HepG2 (cell line): ENCODE data around the gene HEY2. TPM values are rescaled to one million over a fixed set of nuclear protein-coding genes. Genes with fewer than 3 reads are reported as not detected.

Experiments
- BORCS8-MEF2B ChIP-seq: sonication (generic); formaldehyde crosslinking; IDR thresholded peaks from 2 replicates; pipeline ENCODE4 v1.8.0; 2022; ENCODE audit warnings: mild to moderate bottlenecking, missing genetic modification reagents
- CBX5 ChIP-seq: sonication (generic); formaldehyde crosslinking; IDR thresholded peaks from 2 replicates; pipeline ENCODE4 v1.4.0; 2020; ENCODE audit warnings: missing genetic modification reagents, borderline replicate concordance
- FOSL2 ChIP-seq: sonication (generic); formaldehyde crosslinking; IDR thresholded peaks from 2 replicates; pipeline ENCODE4 v1.4.0; 2020; ENCODE audit warnings: missing genetic modification reagents
- GATAD1 ChIP-seq: IDR thresholded peaks from 2 replicates; pipeline ENCODE4 v1.6.1; 2016; ENCODE audit warnings: missing genetic modification reagents, missing compliant biosample characterization
- JDP2 ChIP-seq: sonication (generic); formaldehyde crosslinking; IDR thresholded peaks from 2 replicates; pipeline ENCODE4 v1.8.1; 2022; ENCODE audit warnings: missing genetic modification reagents, borderline replicate concordance
- NR2C2 ChIP-seq: sonication (generic); formaldehyde crosslinking; IDR thresholded peaks from 2 replicates; pipeline ENCODE4 v1.4.0; 2020; ENCODE audit warnings: missing genetic modification reagents, mild to moderate bottlenecking, moderate library complexity, borderline replicate concordance
- PHF21A ChIP-seq: sonication (generic); formaldehyde crosslinking; IDR thresholded peaks from 2 replicates; pipeline ENCODE4 v1.5.0; 2020; ENCODE audit warnings: mild to moderate bottlenecking, missing genetic modification reagents
- RAD51 ChIP-seq: fragments of 450-650 bp; IDR thresholded peaks from 2 replicates; pipeline ENCODE4 v1.6.1; 2016; ENCODE audit warnings: borderline replicate concordance
- RBFOX2 ChIP-seq: fragments of 200-400 bp; formaldehyde crosslinking; IDR thresholded peaks from 2 replicates; pipeline ENCODE4 v1.6.1; 2017; ENCODE audit warnings: low read depth, mild to moderate bottlenecking, low read length
- ZFYVE20 ChIP-seq: sonication (generic); formaldehyde crosslinking; IDR thresholded peaks from 2 replicates; pipeline ENCODE4 v1.8.0; 2023; ENCODE audit warnings: low read depth, mild to moderate bottlenecking, moderate library complexity, missing genetic modification reagents, borderline replicate concordance
- ZMAT5 ChIP-seq: sonication (generic); formaldehyde crosslinking; IDR thresholded peaks from 2 replicates; pipeline ENCODE4 v1.5.0; 2020; ENCODE audit warnings: mild to moderate bottlenecking, low read depth, missing genetic modification reagents, borderline replicate concordance
- ZNF33A ChIP-seq: sonication (generic); formaldehyde crosslinking; IDR thresholded peaks from 2 replicates; pipeline ENCODE4 v1.5.1; 2020; ENCODE audit warnings: missing genetic modification reagents, mild to moderate bottlenecking, moderate library complexity, borderline replicate concordance
- ZNF446 ChIP-seq: sonication (generic); formaldehyde crosslinking; IDR thresholded peaks from 2 replicates; pipeline ENCODE4 v1.5.0; 2020; ENCODE audit warnings: mild to moderate bottlenecking, missing genetic modification reagents
- ZNF607 ChIP-seq: sonication (generic); formaldehyde crosslinking; IDR thresholded peaks from 2 replicates; pipeline ENCODE4 v1.5.1; 2020; ENCODE audit warnings: missing genetic modification reagents, mild to moderate bottlenecking, borderline replicate concordance
- ZNF652 ChIP-seq: IDR thresholded peaks from 2 replicates; pipeline ENCODE4 v1.6.1; 2016; ENCODE audit warnings: low read depth, borderline replicate concordance
- ZNF746 ChIP-seq: sonication (generic); formaldehyde crosslinking; IDR thresholded peaks from 2 replicates; pipeline ENCODE4 v1.8.0; 2022; ENCODE audit warnings: mild to moderate bottlenecking, missing genetic modification reagents
- ZSCAN21 ChIP-seq: sonication (generic); formaldehyde crosslinking; IDR thresholded peaks from 2 replicates; pipeline ENCODE4 v1.8.0; 2022; ENCODE audit warnings: mild to moderate bottlenecking, missing genetic modification reagents, moderate library complexity, borderline replicate concordance
- polyA plus RNA-seq, 8 experiments: library from polyadenylated mRNA; depleted of rRNA in 3 of 8; stranded (reverse) in 7 of 8; unstranded in 1 of 8; fragments of >200 nt; fragmentation: Illumina TruSeq in 4 of 8; extraction: Trizol in 4 of 8; gene quantifications; 2 replicates each; pipeline versions ENCODE4 v1.2.1 to v1.2.3, GENCODE V29; 2011 to 2016; ENCODE audit warnings: low read depth in 4 of 8, missing spikeins in 1 of 8, mixed read lengths in 1 of 8; ENCODE audit not compliant: insufficient read depth in 1 of 8
- total RNA-seq, 5 experiments: library from RNA; depleted of rRNA; stranded (reverse); fragments of >200 nt; fragmentation: Illumina TruSeq; extraction: Trizol; gene quantifications; 2 replicates each; pipeline ENCODE4 v1.2.3, GENCODE V29; 2016; ENCODE audit warnings: low read depth in 1 of 5
- TF ChIP-seq, protein P1 (sequence below): sonication (generic); formaldehyde crosslinking; IDR thresholded peaks from 2 replicates; pipeline ENCODE4 v1.5.0; 2020; ENCODE audit warnings: missing genetic modification reagents
- TF ChIP-seq, protein P2 (sequence below): sonication (generic); formaldehyde crosslinking; conservative IDR thresholded peaks from 2 replicates; pipeline ENCODE4 v1.8.1; 2023; ENCODE audit warnings: missing genetic modification reagents
- TF ChIP-seq, protein P3 (sequence below): sonication (generic); formaldehyde crosslinking; IDR thresholded peaks from 2 replicates; pipeline ENCODE4 v1.5.0; 2020; ENCODE audit warnings: mild to moderate bottlenecking, missing genetic modification reagents
- TF ChIP-seq, protein P4 (sequence below): sonication (generic); formaldehyde crosslinking; IDR thresholded peaks from 2 replicates; pipeline ENCODE4 v1.9.0; 2021; ENCODE audit warnings: missing genetic modification reagents, borderline replicate concordance

Gene HEY2
- total and polyA plus RNA-seq, 2 of the 13 experiments (the other 11 are each of a cell fraction or from before 2014, with no cell fraction given) = 0.04 TPM

- TF ChIP-seq NR2C2 (CRISPR knock-in tag) = no peak; the same call in 1 of the 2 replicates
- TF ChIP-seq, protein P1, sequence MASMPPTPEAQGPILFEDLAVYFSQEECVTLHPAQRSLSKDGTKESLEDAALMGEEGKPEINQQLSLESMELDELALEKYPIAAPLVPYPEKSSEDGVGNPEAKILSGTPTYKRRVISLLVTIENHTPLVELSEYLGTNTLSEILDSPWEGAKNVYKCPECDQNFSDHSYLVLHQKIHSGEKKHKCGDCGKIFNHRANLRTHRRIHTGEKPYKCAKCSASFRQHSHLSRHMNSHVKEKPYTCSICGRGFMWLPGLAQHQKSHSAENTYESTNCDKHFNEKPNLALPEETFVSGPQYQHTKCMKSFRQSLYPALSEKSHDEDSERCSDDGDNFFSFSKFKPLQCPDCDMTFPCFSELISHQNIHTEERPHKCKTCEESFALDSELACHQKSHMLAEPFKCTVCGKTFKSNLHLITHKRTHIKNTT = no peak
- TF ChIP-seq ZNF607 (CRISPR knock-in tag) = peak; percentile 80
- no peak for TF ChIP-seq ZFYVE20
- TF ChIP-seq CBX5 (CRISPR knock-in tag) = no peak
- TF ChIP-seq GATAD1 (CRISPR knock-in tag) = no peak; the same call in 1 of the 2 replicates
- 0 out of 2 replicates have a peak, but pooled peaks have one; percentile 10 for TF ChIP-seq ZNF33A (CRISPR knock-in tag)
- TF ChIP-seq FOSL2 = no peak
- TF ChIP-seq, protein P2, sequence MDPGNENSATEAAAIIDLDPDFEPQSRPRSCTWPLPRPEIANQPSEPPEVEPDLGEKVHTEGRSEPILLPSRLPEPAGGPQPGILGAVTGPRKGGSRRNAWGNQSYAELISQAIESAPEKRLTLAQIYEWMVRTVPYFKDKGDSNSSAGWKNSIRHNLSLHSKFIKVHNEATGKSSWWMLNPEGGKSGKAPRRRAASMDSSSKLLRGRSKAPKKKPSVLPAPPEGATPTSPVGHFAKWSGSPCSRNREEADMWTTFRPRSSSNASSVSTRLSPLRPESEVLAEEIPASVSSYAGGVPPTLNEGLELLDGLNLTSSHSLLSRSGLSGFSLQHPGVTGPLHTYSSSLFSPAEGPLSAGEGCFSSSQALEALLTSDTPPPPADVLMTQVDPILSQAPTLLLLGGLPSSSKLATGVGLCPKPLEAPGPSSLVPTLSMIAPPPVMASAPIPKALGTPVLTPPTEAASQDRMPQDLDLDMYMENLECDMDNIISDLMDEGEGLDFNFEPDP (CRISPR knock-in tag) = 0 out of 2 replicates have a peak, but pooled peaks have one; percentile 95
- 0 out of 2 replicates have a peak, but pooled peaks have one; percentile 25 for TF ChIP-seq ZMAT5 (CRISPR knock-in tag)
- TF ChIP-seq, protein P3, sequence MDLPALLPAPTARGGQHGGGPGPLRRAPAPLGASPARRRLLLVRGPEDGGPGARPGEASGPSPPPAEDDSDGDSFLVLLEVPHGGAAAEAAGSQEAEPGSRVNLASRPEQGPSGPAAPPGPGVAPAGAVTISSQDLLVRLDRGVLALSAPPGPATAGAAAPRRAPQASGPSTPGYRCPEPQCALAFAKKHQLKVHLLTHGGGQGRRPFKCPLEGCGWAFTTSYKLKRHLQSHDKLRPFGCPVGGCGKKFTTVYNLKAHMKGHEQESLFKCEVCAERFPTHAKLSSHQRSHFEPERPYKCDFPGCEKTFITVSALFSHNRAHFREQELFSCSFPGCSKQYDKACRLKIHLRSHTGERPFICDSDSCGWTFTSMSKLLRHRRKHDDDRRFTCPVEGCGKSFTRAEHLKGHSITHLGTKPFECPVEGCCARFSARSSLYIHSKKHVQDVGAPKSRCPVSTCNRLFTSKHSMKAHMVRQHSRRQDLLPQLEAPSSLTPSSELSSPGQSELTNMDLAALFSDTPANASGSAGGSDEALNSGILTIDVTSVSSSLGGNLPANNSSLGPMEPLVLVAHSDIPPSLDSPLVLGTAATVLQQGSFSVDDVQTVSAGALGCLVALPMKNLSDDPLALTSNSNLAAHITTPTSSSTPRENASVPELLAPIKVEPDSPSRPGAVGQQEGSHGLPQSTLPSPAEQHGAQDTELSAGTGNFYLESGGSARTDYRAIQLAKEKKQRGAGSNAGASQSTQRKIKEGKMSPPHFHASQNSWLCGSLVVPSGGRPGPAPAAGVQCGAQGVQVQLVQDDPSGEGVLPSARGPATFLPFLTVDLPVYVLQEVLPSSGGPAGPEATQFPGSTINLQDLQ (CRISPR knock-in tag) = peak; percentile 96; the same call in 1 of the 2 replicates
- peak; percentile 55 for TF ChIP-seq BORCS8-MEF2B (CRISPR knock-in tag)
- peak; percentile 98 for TF ChIP-seq RBFOX2
- peak; percentile 87; the same call in 1 of the 2 replicates for TF ChIP-seq ZSCAN21 (CRISPR knock-in tag)
- TF ChIP-seq PHF21A = peak; percentile 83
- no peak for TF ChIP-seq RAD51
- TF ChIP-seq, protein P4, sequence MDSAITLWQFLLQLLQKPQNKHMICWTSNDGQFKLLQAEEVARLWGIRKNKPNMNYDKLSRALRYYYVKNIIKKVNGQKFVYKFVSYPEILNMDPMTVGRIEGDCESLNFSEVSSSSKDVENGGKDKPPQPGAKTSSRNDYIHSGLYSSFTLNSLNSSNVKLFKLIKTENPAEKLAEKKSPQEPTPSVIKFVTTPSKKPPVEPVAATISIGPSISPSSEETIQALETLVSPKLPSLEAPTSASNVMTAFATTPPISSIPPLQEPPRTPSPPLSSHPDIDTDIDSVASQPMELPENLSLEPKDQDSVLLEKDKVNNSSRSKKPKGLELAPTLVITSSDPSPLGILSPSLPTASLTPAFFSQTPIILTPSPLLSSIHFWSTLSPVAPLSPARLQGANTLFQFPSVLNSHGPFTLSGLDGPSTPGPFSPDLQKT (CRISPR knock-in tag) = no peak; the same call in 1 of the 2 replicates
- TF ChIP-seq ZNF746 (CRISPR knock-in tag) = peak; percentile 38
- TF ChIP-seq JDP2 (CRISPR knock-in tag) = no peak
- peak; percentile 98 for TF ChIP-seq ZNF446
- no peak for TF ChIP-seq ZNF652
Observed at GRCh38 chr6:125790358-125791150, 41.1 kb downstream of the HEY2 start, which contains the start of gene NCOA7 (continued).
